NB4 (cell line): ENCODE results near the gene LSM6.

ENCODE experiments used
- CTCF ChIP-seq: IDR thresholded peaks from one replicate; pipeline ENCODE4 v1.5.1; 2012; ENCODE audit warnings: low read depth, low read length
- TF ChIP-seq, protein P1 (sequence below): IDR thresholded peaks from 2 replicates; pipeline ENCODE4 v1.6.1; 2011; ENCODE audit warnings: low read depth, low read length

- TF ChIP-seq, protein P1, sequence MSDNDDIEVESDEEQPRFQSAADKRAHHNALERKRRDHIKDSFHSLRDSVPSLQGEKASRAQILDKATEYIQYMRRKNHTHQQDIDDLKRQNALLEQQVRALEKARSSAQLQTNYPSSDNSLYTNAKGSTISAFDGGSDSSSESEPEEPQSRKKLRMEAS = no peak
- no peak for TF ChIP-seq CTCF
These were observed at the start of gene LSM6 for GRCh38 chr4:146175541-146176453.
